Activated CD8-positive, alpha-beta memory T cell treated with anti-CD3 and anti-CD28 coated beads for 48 hours (primary cell): ENCODE results near the gene CADPS2.

Experiments used
- DNase-seq, 3 experiments: peaks; one replicate each; pipeline ENCODE4 v3.0.0-alpha.2; 2020; ENCODE audit warnings: low read depth in 2 of 3, low spot score in 2 of 3

The CADPS2 gene

GRCh38 chr7:122463631-122464030 lies 422.6 kb downstream of the CADPS2 start:
- no peak for DNase-seq

- DNase-seq = no peak
Measured at GRCh38 chr7:122460936-122461335, 425.3 kb downstream of the CADPS2 start.

- no peak for DNase-seq
Measured at GRCh38 chr7:122457969-122458368, 428.3 kb downstream of the CADPS2 start.

GRCh38 chr7:122457325-122457724 lies 428.9 kb downstream of the CADPS2 start:
- no peak for DNase-seq

GRCh38 chr7:122454776-122455507 lies 431.3 kb downstream of the CADPS2 start:
- DNase-seq = no peak

GRCh38 chr7:122453432-122453831 lies 432.8 kb downstream of the CADPS2 start:
- no peak for DNase-seq

- DNase-seq = no peak
Measured at GRCh38 chr7:122448893-122449589, 437.2 kb downstream of the CADPS2 start.

- DNase-seq = no peak
Measured at GRCh38 chr7:122442929-122443328, 443.3 kb downstream of the CADPS2 start.

- DNase-seq = no peak
Measured at GRCh38 chr7:122438492-122438891, 447.8 kb downstream of the CADPS2 start.

- DNase-seq = no peak
Measured at GRCh38 chr7:122438006-122438405, 448.3 kb downstream of the CADPS2 start.

GRCh38 chr7:122433765-122434164 lies 452.5 kb downstream of the CADPS2 start:
- DNase-seq = no peak

GRCh38 chr7:122430710-122431109 lies 455.6 kb downstream of the CADPS2 start:
- DNase-seq = no peak

GRCh38 chr7:122429926-122430325 lies 456.3 kb downstream of the CADPS2 start:
- DNase-seq = no peak

GRCh38 chr7:122425731-122426130 lies 460.5 kb downstream of the CADPS2 start:
- DNase-seq = no peak

GRCh38 chr7:122423591-122423990 lies 462.7 kb downstream of the CADPS2 start:
- no peak for DNase-seq

- no peak for DNase-seq
Measured at GRCh38 chr7:122416336-122416735, 469.9 kb downstream of the CADPS2 start.

- no peak for DNase-seq
Measured at GRCh38 chr7:122415510-122415909, 470.8 kb downstream of the CADPS2 start.

- no peak for DNase-seq
Measured at GRCh38 chr7:122413339-122413738, 472.9 kb downstream of the CADPS2 start.

- no peak for DNase-seq
Measured at GRCh38 chr7:122412883-122413282, 473.4 kb downstream of the CADPS2 start.

GRCh38 chr7:122412441-122412840 lies 473.8 kb downstream of the CADPS2 start:
- DNase-seq = no peak

GRCh38 chr7:122407195-122407594 lies 479.1 kb downstream of the CADPS2 start:
- no peak for DNase-seq

GRCh38 chr7:122403113-122403512 lies 483.1 kb downstream of the CADPS2 start:
- no peak for DNase-seq

GRCh38 chr7:122402235-122402634 lies 484.0 kb downstream of the CADPS2 start:
- no peak for DNase-seq
